Retinal pigment epithelial cell (primary cell): ENCODE results near the gene GCSAM.

Experiments used
- DNase-seq: peaks from one replicate; pipeline ENCODE4 v3.0.0-alpha.2; 2010; ENCODE audit warnings: low read depth
- H3K4me3 ChIP-seq: 2 replicates; pipeline ENCODE4 v1.5.1; 2011; ENCODE audit warnings: mild to moderate bottlenecking, low read length, control low read depth, moderate library complexity
- CTCF ChIP-seq: conservative IDR thresholded peaks from 2 replicates; pipeline ENCODE4 v1.5.1; 2011; ENCODE audit warnings: low read depth, low read length, control low read depth, inconsistent platforms

Gene GCSAM

GRCh38 chr3:112122870-112123269 is 10.2 kb downstream of the GCSAM start:
- no peak for DNase-seq
- H3K4me3 ChIP-seq, result no peak overlapping the region
- no peak for TF ChIP-seq CTCF

GRCh38 chr3:112121577-112122547 is 11.2 kb downstream of the GCSAM start:
- no peak for TF ChIP-seq CTCF
- no peak for DNase-seq
- H3K4me3 ChIP-seq, result no peak overlapping the region

- DNase-seq, result no peak
- no peak overlapping the region for H3K4me3 ChIP-seq
- TF ChIP-seq CTCF, result no peak
Measured at GRCh38 chr3:112119962-112120836, 12.8 kb downstream of the GCSAM start.

GRCh38 chr3:112117841-112118571 is 15.0 kb downstream of the GCSAM start:
- H3K4me3 ChIP-seq, result no peak overlapping the region
- no peak for TF ChIP-seq CTCF
- no peak for DNase-seq

- no peak for DNase-seq
- H3K4me3 ChIP-seq, result no peak overlapping the region
- no peak for TF ChIP-seq CTCF
Measured at GRCh38 chr3:112117415-112117814, 15.6 kb downstream of the GCSAM start.

- DNase-seq, result no peak
- no peak overlapping the region for H3K4me3 ChIP-seq
- no peak for TF ChIP-seq CTCF
Measured at GRCh38 chr3:112116748-112117186, 16.3 kb downstream of the GCSAM start.
